NT2/D1 (cell line): ENCODE data around the gene ACOX1.

Experiments used
- DNase-seq: peaks from one replicate; pipeline ENCODE4 v3.0.0-alpha.2; 2011; ENCODE audit warnings: low read depth, low spot score
- H3K27me3 ChIP-seq: 2 replicates; pipeline ENCODE4 v1.6.0; 2011; ENCODE audit warnings: mild to moderate bottlenecking; ENCODE audit not compliant: insufficient read length, insufficient read depth
- H3K36me3 ChIP-seq: 2 replicates; pipeline ENCODE4 v1.6.1; 2011; ENCODE audit warnings: mild to moderate bottlenecking, low read length, mixed read lengths; ENCODE audit not compliant: insufficient read depth, insufficient read length
- H3K4me1 ChIP-seq: 2 replicates; pipeline ENCODE4 v1.5.1; 2011; ENCODE audit not compliant: insufficient read depth, insufficient read length
- H3K4me3 ChIP-seq: 2 replicates; pipeline ENCODE4 v1.5.1; 2011; ENCODE audit warnings: low read depth; ENCODE audit not compliant: insufficient read length
- H3K9ac ChIP-seq: 2 replicates; pipeline ENCODE4 v1.6.0; 2011; ENCODE audit warnings: low read depth; ENCODE audit not compliant: insufficient read length
- H3K9me3 ChIP-seq: 2 replicates; pipeline ENCODE4 v1.5.1; 2011; ENCODE audit warnings: mild to moderate bottlenecking, low read length; ENCODE audit not compliant: insufficient read depth
- SUZ12 ChIP-seq: IDR thresholded peaks from 2 replicates; pipeline ENCODE4 v1.6.1; 2011; ENCODE audit not compliant: insufficient read length, insufficient read depth; ENCODE audit errors: extremely low read depth
- YY1 ChIP-seq: IDR thresholded peaks from 2 replicates; pipeline ENCODE4 v1.6.1; 2011; ENCODE audit not compliant: insufficient read length, insufficient read depth
- ZNF274 ChIP-seq: IDR thresholded peaks from 2 replicates; pipeline ENCODE4 v1.6.1; 2011; ENCODE audit warnings: mild to moderate bottlenecking, low read depth, low read length

Gene ACOX1

DNA sequence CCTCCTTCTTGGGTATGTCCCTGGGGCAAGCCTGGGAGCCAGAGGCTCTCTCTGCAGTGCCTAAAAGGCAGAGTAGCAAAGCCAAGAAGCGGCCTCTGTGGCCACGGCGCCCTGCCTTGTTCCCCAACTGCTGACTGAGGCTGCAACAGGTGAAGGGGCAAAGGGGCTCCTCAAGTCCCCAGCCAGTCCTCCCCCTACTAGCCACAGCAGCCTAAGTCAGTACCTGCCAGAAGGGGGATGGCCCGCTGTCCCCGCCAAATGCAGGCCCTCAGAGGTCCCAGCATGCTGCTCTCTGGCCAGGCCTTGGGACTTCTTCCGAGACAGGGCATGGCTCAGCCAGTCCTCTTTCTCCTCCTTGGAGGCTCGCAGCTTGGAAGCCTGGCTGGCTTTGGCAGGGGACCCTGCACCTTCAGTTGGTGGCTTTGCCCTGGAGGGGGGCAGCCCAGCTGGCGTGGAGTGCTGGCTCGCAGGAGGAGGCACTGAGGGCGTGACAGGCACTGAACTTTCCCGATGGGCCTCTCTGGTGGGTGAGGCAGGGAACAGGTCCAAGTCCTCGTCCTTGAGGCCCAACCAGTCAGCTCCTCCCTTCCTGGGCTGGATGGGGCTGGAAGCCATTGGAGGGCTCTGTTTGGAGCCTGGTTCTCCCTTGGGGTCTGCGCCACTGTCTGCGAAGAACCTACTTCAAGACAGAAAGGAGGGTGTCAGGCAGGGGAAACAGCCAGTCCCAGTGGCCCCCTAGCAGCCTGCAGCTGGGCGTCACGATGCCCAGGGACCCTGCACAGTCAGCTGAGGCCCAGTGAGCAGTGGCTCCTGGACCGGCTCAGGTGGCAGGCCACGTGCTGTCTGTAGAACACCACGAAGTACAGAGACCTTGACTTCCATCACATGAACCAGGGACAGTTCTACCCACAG, 55.7 kb downstream of the ACOX1 start:
- no peak for TF ChIP-seq YY1
- no peak for TF ChIP-seq ZNF274
- H3K9me3 ChIP-seq, result no peaks in the 10 kb centered on the region
- no peak overlapping the region for H3K9ac ChIP-seq
- H3K4me1 ChIP-seq, result no peaks in the 10 kb centered on the region
- H3K36me3 ChIP-seq, result peaks cover 90% of the 10 kb centered on the region
- no peaks in the 10 kb centered on the region for H3K27me3 ChIP-seq
- DNase-seq, result no peak
- peak overlapping the region; percentile 2 for H3K4me3 ChIP-seq

DNA sequence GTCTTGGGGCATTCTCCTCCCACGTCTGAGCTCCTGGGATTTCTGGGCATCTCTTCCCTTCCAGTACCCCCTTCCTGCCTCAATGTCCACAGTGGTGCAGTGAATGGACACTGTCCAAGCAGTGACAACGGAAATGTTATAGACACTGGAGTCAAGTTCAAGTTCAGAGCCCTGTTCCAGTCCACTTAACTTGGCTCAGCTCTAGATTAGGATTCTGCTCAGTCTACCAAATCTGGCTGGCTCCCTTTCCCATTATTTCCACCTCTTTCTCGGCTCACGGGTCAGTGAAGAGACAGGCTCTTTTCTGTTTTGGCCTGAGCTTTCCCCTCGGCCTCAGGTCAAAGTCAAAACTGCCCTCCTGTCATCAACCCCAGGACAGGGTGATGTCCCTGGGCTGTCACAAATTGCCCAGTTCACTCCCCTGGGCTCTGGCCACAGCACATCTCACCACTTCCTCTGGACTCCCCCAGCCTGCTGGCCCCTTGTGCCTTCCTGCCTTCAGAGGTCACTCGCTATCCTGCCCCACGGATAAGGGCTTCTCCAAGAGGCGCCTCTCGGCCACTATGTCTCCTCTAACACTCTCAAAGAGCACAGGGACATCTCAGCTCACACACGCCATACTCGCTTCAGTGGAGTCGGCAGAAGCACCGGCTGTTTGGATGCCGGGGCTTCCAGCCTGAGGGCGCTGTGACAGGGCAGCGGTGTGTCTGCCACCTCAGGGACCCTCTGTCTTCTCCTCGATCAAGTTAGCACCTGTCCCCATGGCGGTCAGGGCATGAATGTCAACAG, 56.6 kb downstream of the ACOX1 start:
- Histone ChIP-seq H3K27me3 (no peaks in the 10 kb centered on the region), H3K9ac (no peak overlapping the region), H3K9me3 (no peaks in the 10 kb centered on the region), H3K36me3 (peaks cover 90% of the 10 kb centered on the region), H3K4me1 (peaks cover 2% of the 10 kb centered on the region), H3K4me3 (no peak overlapping the region)
- no peak for DNase-seq
- TF ChIP-seq ZNF274 (no peak), SUZ12 (no peak), YY1 (no peak)

DNA sequence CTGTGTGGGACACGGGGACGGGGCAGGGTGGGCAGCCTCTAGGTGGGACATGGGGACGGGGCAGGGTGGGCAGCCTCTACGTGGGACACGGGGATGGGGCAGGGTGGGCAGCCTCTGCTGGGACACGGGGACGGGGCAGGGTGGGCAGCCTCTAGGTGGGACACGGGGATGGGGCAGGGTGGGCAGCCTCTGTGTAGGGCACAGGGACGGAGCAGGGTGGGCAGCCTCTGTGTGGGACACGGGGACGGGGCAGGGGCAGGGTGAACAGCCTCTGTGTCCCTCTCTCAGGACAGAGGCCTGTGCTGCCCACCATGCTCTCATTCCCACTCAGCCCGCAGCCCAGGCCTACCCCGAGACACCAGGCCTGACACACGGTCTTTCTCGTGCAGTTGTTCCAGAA, 57.4 kb downstream of the ACOX1 start:
- Histone ChIP-seq H3K36me3 (peaks cover 90% of the 10 kb centered on the region), H3K9me3 (no peaks in the 10 kb centered on the region), H3K27me3 (no peaks in the 10 kb centered on the region), H3K4me1 (peaks cover 2% of the 10 kb centered on the region), H3K9ac (no peak overlapping the region), H3K4me3 (no peak overlapping the region)
- DNase-seq, result no peak
- TF ChIP-seq ZNF274 (no peak), SUZ12 (no peak), YY1 (no peak)

DNA sequence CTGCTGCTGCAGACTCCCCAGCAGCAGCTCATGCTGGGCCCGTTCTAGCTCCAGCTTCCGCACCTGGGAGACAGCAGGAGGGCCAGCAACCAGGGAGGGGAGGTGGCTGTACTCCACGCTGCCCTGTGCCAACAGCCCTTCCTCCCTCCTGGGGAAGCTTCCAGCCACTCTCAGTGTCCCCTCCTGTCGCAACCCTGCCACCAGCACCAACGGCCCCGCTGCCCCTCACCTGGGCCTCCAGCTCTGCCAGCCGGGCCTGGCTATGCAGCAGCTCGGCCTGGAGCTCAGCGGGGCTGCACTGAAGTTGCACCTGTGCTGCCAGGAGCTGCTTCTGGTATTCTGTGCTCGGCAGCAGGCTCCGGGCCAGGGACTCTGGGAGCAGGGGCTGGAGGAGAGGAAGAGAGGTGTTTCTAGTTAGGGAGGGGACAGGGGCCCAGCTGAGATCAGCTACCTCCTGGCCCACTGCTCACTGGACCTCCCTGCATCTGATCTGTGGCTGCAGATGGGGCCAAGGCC, 58.9 kb downstream of the ACOX1 start:
- H3K9ac ChIP-seq, result no peak overlapping the region
- no peak for DNase-seq
- H3K27me3 ChIP-seq, result no peaks in the 10 kb centered on the region
- no peak overlapping the region for H3K4me3 ChIP-seq
- TF ChIP-seq YY1 (no peak), ZNF274 (no peak), SUZ12 (no peak)
- H3K4me1 ChIP-seq, result peaks cover 3% of the 10 kb centered on the region
- peaks cover 84% of the 10 kb centered on the region for H3K36me3 ChIP-seq
- no peaks in the 10 kb centered on the region for H3K9me3 ChIP-seq

DNA sequence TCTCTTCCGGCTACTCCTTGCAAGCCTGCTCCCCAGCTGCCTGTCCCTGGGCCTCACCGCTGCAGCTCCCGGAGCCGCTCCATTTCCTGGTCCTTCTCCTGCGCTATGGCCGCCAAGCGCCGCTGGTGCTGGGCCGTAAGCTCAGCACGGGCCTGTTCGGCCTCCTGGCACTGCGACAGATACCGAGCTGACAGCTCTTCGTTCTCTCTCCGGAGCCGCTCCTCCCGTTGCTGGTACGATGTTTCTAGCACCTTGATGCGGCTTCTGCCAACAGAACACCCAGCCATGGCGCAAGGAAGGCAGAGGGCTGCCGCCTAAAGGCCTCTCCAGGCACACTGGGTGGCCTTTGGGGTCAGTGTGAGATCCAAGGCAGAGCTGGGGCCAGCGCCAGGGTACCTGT, 59.4 kb downstream of the ACOX1 start:
- DNase-seq, result no peak
- Histone ChIP-seq H3K9me3 (no peaks in the 10 kb centered on the region), H3K4me3 (no peak overlapping the region), H3K4me1 (peaks cover 6% of the 10 kb centered on the region), H3K36me3 (peaks cover 84% of the 10 kb centered on the region), H3K27me3 (no peaks in the 10 kb centered on the region), H3K9ac (no peak overlapping the region)
- no peak for TF ChIP-seq YY1
- TF ChIP-seq SUZ12, result no peak
- TF ChIP-seq ZNF274, result no peak

DNA sequence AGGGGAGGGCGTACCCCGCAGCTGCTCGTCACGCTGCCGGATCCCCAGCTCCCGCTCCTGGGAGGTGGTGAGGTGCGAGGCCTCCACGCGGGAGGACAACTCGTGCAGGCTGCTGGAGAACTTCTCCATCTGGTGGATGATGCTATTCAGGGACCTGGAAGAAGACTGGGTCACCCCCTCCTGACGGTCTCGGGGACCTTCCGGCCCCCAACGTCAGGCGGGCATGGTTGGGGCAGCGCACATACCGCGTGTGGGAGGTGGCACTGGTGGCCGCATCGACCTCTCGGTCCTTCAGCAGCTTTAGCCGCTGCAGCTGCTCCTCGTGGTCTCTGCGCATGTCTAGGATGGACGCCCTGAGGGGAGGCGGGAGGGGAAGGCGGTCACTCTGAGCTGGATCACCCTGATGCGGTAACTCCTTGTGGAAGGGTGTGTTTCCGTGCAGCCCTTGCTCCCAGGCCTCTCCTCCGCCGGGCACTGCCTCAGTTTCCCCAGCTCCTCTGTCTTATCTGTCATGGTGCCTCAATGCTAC, 61.0 kb downstream of the ACOX1 start:
- peaks cover 7% of the 10 kb centered on the region for H3K4me1 ChIP-seq
- DNase-seq, result no peak
- no peaks in the 10 kb centered on the region for H3K27me3 ChIP-seq
- H3K9me3 ChIP-seq, result no peaks in the 10 kb centered on the region
- H3K9ac ChIP-seq, result no peak overlapping the region
- H3K4me3 ChIP-seq, result no peak overlapping the region
- peaks cover 90% of the 10 kb centered on the region for H3K36me3 ChIP-seq
- TF ChIP-seq ZNF274 (no peak), SUZ12 (no peak)

DNA sequence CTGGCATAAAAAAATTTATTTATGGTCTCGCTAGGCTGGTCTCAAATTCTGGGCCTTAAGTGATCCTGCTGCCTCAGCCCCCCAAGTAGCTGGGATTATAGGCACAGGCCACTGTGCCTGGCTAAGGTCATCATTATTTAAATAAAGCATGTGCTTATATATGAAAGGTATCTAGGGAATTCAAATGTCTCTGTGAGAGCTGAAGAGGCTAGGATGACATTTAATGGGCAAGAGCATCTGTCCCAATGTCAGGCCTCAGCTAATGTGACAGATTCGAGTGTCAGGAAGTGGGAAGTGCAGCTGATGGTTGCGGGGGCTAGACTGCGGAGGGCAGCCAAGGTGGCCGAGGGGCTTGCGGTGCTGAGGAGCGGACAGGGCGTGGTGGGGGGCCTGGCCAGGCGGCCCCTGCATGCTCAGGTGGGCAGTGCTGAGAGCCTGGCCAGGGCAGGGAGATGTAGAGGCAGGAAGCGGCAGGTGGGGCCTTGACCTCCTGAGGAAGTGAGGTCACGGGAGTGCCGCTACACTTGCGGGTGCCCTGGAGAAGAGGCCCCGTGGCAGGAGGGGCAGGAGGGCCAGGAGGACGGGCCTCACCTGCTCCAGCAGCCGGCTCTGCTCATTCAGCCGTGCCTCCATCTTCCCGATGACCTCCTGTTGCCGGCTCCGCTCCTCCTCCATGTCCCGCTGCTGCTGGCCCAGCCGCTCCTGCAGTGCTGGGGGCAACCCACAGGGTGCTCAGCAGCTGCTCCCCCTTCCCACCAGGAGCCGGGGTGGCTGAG, 61.6 kb downstream of the ACOX1 start:
- TF ChIP-seq SUZ12 (no peak), ZNF274 (no peak), YY1 (no peak)
- Histone ChIP-seq H3K4me3 (no peak overlapping the region), H3K36me3 (peaks cover 88% of the 10 kb centered on the region), H3K4me1 (peaks cover 7% of the 10 kb centered on the region), H3K9me3 (no peaks in the 10 kb centered on the region), H3K27me3 (no peaks in the 10 kb centered on the region), H3K9ac (no peak overlapping the region)
- no peak for DNase-seq
